Keratinocyte (primary cell): ENCODE measurements around the gene FITM2.

ENCODE experiments used
- EZH2 ChIP-seq: IDR thresholded peaks from one replicate; pipeline ENCODE4 v1.6.1; 2012; ENCODE audit warnings: inconsistent platforms, mild to moderate bottlenecking, low read length, moderate library complexity
- TF ChIP-seq, protein P1 (sequence below), 3 experiments: IDR thresholded peaks in 1 of 3; conservative IDR thresholded peaks in 1 of 3; optimal IDR thresholded peaks in 1 of 3; 2 replicates in 2 of 3; 3 replicates in 1 of 3; pipeline versions ENCODE3 to v1.5.1; 2011; ENCODE audit warnings: low read length in 3 of 3, mild to moderate bottlenecking in 3 of 3, moderate library complexity in 2 of 3, control low read depth in 1 of 3, inconsistent platforms in 1 of 3; ENCODE audit not compliant: insufficient read depth in 2 of 3; ENCODE audit errors: extremely low read depth in 1 of 3

GRCh38 chr20:44335675-44336074 is 24.7 kb upstream of the FITM2 start:
- TF ChIP-seq, protein P1, sequence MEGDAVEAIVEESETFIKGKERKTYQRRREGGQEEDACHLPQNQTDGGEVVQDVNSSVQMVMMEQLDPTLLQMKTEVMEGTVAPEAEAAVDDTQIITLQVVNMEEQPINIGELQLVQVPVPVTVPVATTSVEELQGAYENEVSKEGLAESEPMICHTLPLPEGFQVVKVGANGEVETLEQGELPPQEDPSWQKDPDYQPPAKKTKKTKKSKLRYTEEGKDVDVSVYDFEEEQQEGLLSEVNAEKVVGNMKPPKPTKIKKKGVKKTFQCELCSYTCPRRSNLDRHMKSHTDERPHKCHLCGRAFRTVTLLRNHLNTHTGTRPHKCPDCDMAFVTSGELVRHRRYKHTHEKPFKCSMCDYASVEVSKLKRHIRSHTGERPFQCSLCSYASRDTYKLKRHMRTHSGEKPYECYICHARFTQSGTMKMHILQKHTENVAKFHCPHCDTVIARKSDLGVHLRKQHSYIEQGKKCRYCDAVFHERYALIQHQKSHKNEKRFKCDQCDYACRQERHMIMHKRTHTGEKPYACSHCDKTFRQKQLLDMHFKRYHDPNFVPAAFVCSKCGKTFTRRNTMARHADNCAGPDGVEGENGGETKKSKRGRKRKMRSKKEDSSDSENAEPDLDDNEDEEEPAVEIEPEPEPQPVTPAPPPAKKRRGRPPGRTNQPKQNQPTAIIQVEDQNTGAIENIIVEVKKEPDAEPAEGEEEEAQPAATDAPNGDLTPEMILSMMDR (optimal IDR thresholded peaks at IDR 0.05 in 1 of 3, IDR thresholded peaks at IDR 0.05 in 1 of 3, conservative IDR thresholded peaks at IDR 0.05 in 1 of 3; ENCODE audit: extremely low read depth in 1 of 3, insufficient read depth in 2 of 3, low read length in 3 of 3), result no peak
- no peak for TF ChIP-seq EZH2
